GM06990 (cell line): ENCODE measurements around the gene RILPL2.

Experiments used
- DNase-seq: peaks from one replicate; pipeline ENCODE4 v3.0.0-alpha.2; 2011; ENCODE audit not compliant: insufficient read length; ENCODE audit errors: extremely low read depth
- H3K27me3 ChIP-seq: replicated peaks from 2 replicates; pipeline ENCODE4 v1.6.0; 2011; ENCODE audit warnings: low read length; ENCODE audit not compliant: control insufficient read depth, insufficient read depth
- H3K36me3 ChIP-seq: 2 replicates; pipeline ENCODE4 v1.5.1; 2011; ENCODE audit warnings: low read length; ENCODE audit not compliant: control insufficient read depth, insufficient read depth
- H3K4me3 ChIP-seq: replicated peaks from 2 replicates; pipeline ENCODE4 v1.5.1; 2011; ENCODE audit warnings: low read depth, mild to moderate bottlenecking, control low read depth, low read length
- CTCF ChIP-seq: IDR thresholded peaks from 2 replicates; pipeline ENCODE4 v1.5.1; 2011; ENCODE audit warnings: low read length, control low read depth, mild to moderate bottlenecking, inconsistent platforms; ENCODE audit not compliant: insufficient read depth, poor library complexity, severe bottlenecking

Gene RILPL2

GRCh38 chr12:123396954-123397353 is 39.5 kb downstream of the RILPL2 start:
- no peaks in the 10 kb centered on the region for H3K27me3 ChIP-seq
- no peak overlapping the region for H3K4me3 ChIP-seq
- H3K36me3 ChIP-seq, result peaks cover 37% of the 10 kb centered on the region
- DNase-seq, result no peak
- TF ChIP-seq CTCF, result no peak

- Histone ChIP-seq H3K27me3 (no peaks in the 10 kb centered on the region), H3K4me3 (no peak overlapping the region), H3K36me3 (peaks cover 37% of the 10 kb centered on the region)
- DNase-seq, result no peak
- no peak for TF ChIP-seq CTCF
Observed at GRCh38 chr12:123396543-123396942, 39.9 kb downstream of the RILPL2 start.

- no peaks in the 10 kb centered on the region for H3K27me3 ChIP-seq
- H3K36me3 ChIP-seq, result peaks cover 39% of the 10 kb centered on the region
- DNase-seq, result no peak
- no peak overlapping the region for H3K4me3 ChIP-seq
- no peak for TF ChIP-seq CTCF
Observed at GRCh38 chr12:123395236-123395635, 41.2 kb downstream of the RILPL2 start.

GRCh38 chr12:123393747-123394146 is 42.7 kb downstream of the RILPL2 start:
- Histone ChIP-seq H3K36me3 (peaks cover 33% of the 10 kb centered on the region), H3K27me3 (no peaks in the 10 kb centered on the region), H3K4me3 (no peak overlapping the region)
- DNase-seq, result no peak
- TF ChIP-seq CTCF, result no peak

- Histone ChIP-seq H3K4me3 (no peak overlapping the region), H3K27me3 (no peaks in the 10 kb centered on the region), H3K36me3 (peaks cover 22% of the 10 kb centered on the region)
- no peak for TF ChIP-seq CTCF
- no peak for DNase-seq
Observed at GRCh38 chr12:123391546-123392343, 44.7 kb downstream of the RILPL2 start.
